Osteocyte (in vitro differentiated cells): ENCODE measurements around the gene OLFM4. TPM values are rescaled to one million over a fixed set of nuclear protein-coding genes. Genes with fewer than 3 reads are reported as not detected.

Experiments used
- DNase-seq: peaks from one replicate; pipeline ENCODE4 v3.0.0; 2021; ENCODE audit warnings: mixed read lengths; ENCODE audit not compliant: unreplicated experiment; ENCODE audit errors: extremely low spot score
- H3K27ac Mint-ChIP-seq: one replicate; pipeline ENCODE4 v1.8.0; 2021; ENCODE audit warnings: mild to moderate bottlenecking, mixed read lengths; ENCODE audit not compliant: unreplicated experiment
- H3K27me3 Mint-ChIP-seq: one replicate; pipeline ENCODE4 v1.8.0; 2021; ENCODE audit warnings: mixed read lengths; ENCODE audit not compliant: unreplicated experiment
- H3K36me3 Mint-ChIP-seq: one replicate; pipeline ENCODE4 v1.8.0; 2021; ENCODE audit warnings: mixed read lengths; ENCODE audit not compliant: unreplicated experiment
- H3K4me1 Mint-ChIP-seq: one replicate; pipeline ENCODE4 v1.8.0; 2021; ENCODE audit warnings: mixed read lengths; ENCODE audit not compliant: unreplicated experiment
- H3K4me3 Mint-ChIP-seq: one replicate; pipeline ENCODE4 v1.8.0; 2021; ENCODE audit warnings: mild to moderate bottlenecking, moderate library complexity, mixed read lengths; ENCODE audit not compliant: unreplicated experiment
- H3K9me3 Mint-ChIP-seq: one replicate; pipeline ENCODE4 v1.8.0; 2021; ENCODE audit warnings: mixed read lengths; ENCODE audit not compliant: unreplicated experiment
- CTCF ChIP-seq: fragments of 200-600 bp; sonication (generic); IDR thresholded peaks from 2 replicates; pipeline ENCODE4 v1.5.0; 2021; ENCODE audit warnings: antibody characterized with exemption, mild to moderate bottlenecking, moderate library complexity
- total RNA-seq: library from RNA; stranded (reverse); gene quantifications from 2 replicates; pipeline ENCODE4 v1.2.1, GENCODE V29; 2021

OLFM4 gene
- total RNA-seq, 1 donor from 2014 or later = not detected

GRCh38 chr13:52991344-52992020 is 37.1 kb upstream of the OLFM4 start:
- Mint-ChIP-seq H3K27me3 (no peaks in the 10 kb centered on the region), H3K27ac (no peak overlapping the region), H3K4me1 (no peaks in the 10 kb centered on the region), H3K9me3 (no peaks in the 10 kb centered on the region), H3K36me3 (no peaks in the 10 kb centered on the region), H3K4me3 (no peak overlapping the region)
- DNase-seq = no peak
- TF ChIP-seq CTCF = no peak

GRCh38 chr13:52992110-52992509 is 36.5 kb upstream of the OLFM4 start:
- Mint-ChIP-seq H3K4me1 (no peaks in the 10 kb centered on the region), H3K4me3 (no peak overlapping the region), H3K27me3 (no peaks in the 10 kb centered on the region), H3K27ac (no peak overlapping the region), H3K36me3 (no peaks in the 10 kb centered on the region), H3K9me3 (no peaks in the 10 kb centered on the region)
- TF ChIP-seq CTCF = no peak
- no peak for DNase-seq

- no peaks in the 10 kb centered on the region for H3K4me1 Mint-ChIP-seq
- H3K27me3 Mint-ChIP-seq = no peaks in the 10 kb centered on the region
- no peak overlapping the region for H3K4me3 Mint-ChIP-seq
- H3K27ac Mint-ChIP-seq = no peak overlapping the region
- peaks cover 5% of the 10 kb centered on the region for H3K9me3 Mint-ChIP-seq
- TF ChIP-seq CTCF = no peak
- DNase-seq = no peak
- H3K36me3 Mint-ChIP-seq = no peaks in the 10 kb centered on the region
These were observed 34.6 kb upstream of the OLFM4 start for GRCh38 chr13:52994051-52994450.

- no peaks in the 10 kb centered on the region for H3K27me3 Mint-ChIP-seq
These were observed 33.7 kb upstream of the OLFM4 start for GRCh38 chr13:52994865-52995264.

GRCh38 chr13:52995946-52996345 is 32.7 kb upstream of the OLFM4 start:
- Mint-ChIP-seq H3K9me3 (peaks cover 15% of the 10 kb centered on the region), H3K27me3 (no peaks in the 10 kb centered on the region), H3K4me1 (no peaks in the 10 kb centered on the region), H3K27ac (no peak overlapping the region), H3K36me3 (no peaks in the 10 kb centered on the region), H3K4me3 (no peak overlapping the region)
- no peak for TF ChIP-seq CTCF
- no peak for DNase-seq

More at GRCh38 chr13:52994865-52995264, 33.7 kb upstream of the OLFM4 start:
- Mint-ChIP-seq H3K36me3 (no peaks in the 10 kb centered on the region), H3K9me3 (peaks cover 11% of the 10 kb centered on the region), H3K4me1 (no peaks in the 10 kb centered on the region), H3K4me3 (no peak overlapping the region), H3K27ac (no peak overlapping the region)
- DNase-seq = no peak
- no peak for TF ChIP-seq CTCF
